Measurements from ENCODE around the gene ANTXR1.

DNA sequence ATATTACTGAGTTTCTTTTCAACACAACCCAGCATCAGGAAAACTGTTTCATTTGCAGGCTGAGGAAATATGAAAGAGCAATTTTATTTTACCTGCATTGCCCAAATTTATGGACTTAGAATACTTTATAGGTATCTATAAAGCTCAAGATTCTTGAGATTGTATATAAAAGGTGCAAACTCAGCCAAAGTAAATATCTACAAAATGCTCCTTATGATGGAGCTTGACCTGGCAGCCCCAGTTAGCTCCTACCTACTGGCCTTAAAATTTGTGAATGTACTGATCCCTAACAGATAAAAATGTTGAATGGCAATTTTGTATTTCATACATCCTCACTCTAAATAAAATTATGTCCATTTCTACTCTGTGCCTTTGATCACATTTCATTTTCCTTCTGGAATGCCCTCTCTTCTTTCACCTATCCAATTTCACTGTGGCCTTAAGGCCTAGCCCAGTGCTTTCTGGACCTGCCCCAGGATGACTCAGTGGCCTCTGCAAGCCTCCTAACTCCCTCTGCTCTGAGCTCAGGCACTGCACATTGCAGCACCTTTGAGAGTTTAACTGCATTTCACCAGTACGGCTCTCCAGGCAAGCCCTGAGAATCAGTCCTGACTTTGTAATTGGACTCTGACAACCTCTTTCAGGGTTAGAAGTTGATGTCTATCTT, 125.9 kb downstream of the ANTXR1 start:
- TF ChIP-seq, protein P1, sequence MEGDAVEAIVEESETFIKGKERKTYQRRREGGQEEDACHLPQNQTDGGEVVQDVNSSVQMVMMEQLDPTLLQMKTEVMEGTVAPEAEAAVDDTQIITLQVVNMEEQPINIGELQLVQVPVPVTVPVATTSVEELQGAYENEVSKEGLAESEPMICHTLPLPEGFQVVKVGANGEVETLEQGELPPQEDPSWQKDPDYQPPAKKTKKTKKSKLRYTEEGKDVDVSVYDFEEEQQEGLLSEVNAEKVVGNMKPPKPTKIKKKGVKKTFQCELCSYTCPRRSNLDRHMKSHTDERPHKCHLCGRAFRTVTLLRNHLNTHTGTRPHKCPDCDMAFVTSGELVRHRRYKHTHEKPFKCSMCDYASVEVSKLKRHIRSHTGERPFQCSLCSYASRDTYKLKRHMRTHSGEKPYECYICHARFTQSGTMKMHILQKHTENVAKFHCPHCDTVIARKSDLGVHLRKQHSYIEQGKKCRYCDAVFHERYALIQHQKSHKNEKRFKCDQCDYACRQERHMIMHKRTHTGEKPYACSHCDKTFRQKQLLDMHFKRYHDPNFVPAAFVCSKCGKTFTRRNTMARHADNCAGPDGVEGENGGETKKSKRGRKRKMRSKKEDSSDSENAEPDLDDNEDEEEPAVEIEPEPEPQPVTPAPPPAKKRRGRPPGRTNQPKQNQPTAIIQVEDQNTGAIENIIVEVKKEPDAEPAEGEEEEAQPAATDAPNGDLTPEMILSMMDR (IDR thresholded peaks at IDR 0.05 in 2 of 3, conservative IDR thresholded peaks at IDR 0.05 in 1 of 3; ENCODE audit: borderline replicate concordance in 1 of 3, insufficient read depth in 1 of 3, low read depth in 2 of 3, low read length in 2 of 3) = no peak
- TF ChIP-seq TCF7L2 (IDR thresholded peaks at IDR 0.05; ENCODE audit: borderline replicate concordance, extremely low read depth, insufficient read depth, insufficient read length) (no peak), YY1 (IDR thresholded peaks at IDR 0.05; ENCODE audit: extremely low read depth, insufficient replicate concordance, low read depth, low read length) (no peak), POLR2A (IDR thresholded peaks at IDR 0.05; ENCODE audit: borderline replicate concordance, extremely low read depth, insufficient read depth, insufficient read length) (no peak), CEBPB (IDR thresholded peaks at IDR 0.05; ENCODE audit: low read depth) (no peak), EZH2 (IDR thresholded peaks at IDR 0.05) (no peak), EGR1 (IDR thresholded peaks at IDR 0.05; ENCODE audit: low read depth) (no peak), FOSL1 (IDR thresholded peaks at IDR 0.05; ENCODE audit: low read depth) (peak; percentile 55), POLR2AphosphoS5 (IDR thresholded peaks at IDR 0.05; ENCODE audit: low read depth, low read length) (no peak), JUND (IDR thresholded peaks at IDR 0.05) (peak; percentile 72), RAD21 (IDR thresholded peaks at IDR 0.05; ENCODE audit: low read depth) (no peak), ZBTB33 (IDR thresholded peaks at IDR 0.05; ENCODE audit: extremely low read depth, insufficient replicate concordance, low read length) (no peak)
- TF ChIP-seq, protein P2, sequence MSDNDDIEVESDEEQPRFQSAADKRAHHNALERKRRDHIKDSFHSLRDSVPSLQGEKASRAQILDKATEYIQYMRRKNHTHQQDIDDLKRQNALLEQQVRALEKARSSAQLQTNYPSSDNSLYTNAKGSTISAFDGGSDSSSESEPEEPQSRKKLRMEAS (IDR thresholded peaks at IDR 0.05) = no peak
- TF ChIP-seq, protein P3, sequence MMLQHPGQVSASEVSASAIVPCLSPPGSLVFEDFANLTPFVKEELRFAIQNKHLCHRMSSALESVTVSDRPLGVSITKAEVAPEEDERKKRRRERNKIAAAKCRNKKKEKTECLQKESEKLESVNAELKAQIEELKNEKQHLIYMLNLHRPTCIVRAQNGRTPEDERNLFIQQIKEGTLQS (IDR thresholded peaks at IDR 0.05) = no peak

Data from HCT116 (cell line).